Endothelial cell of umbilical vein (primary cell): Measurements from ENCODE around the gene HLX.

Experiments
- EZH2 ChIP-seq: IDR thresholded peaks from 2 replicates; pipeline ENCODE4 v1.6.1; 2012; ENCODE audit warnings: borderline replicate concordance, low read depth, mild to moderate bottlenecking, moderate library complexity, low read length, inconsistent platforms; ENCODE audit not compliant: severe bottlenecking
- TF ChIP-seq, protein P1 (sequence below), 2 donors: IDR thresholded peaks; 1 replicate in 1 of 2; 2 replicates in 1 of 2; pipeline ENCODE4 v1.5.1; 2011; ENCODE audit warnings: low read length in 2 of 2, mild to moderate bottlenecking in 2 of 2, moderate library complexity in 2 of 2, control low read depth in 1 of 2, inconsistent platforms in 1 of 2, low read depth in 1 of 2; ENCODE audit not compliant: insufficient read depth in 1 of 2; ENCODE audit errors: extremely low read depth in 1 of 2

DNA sequence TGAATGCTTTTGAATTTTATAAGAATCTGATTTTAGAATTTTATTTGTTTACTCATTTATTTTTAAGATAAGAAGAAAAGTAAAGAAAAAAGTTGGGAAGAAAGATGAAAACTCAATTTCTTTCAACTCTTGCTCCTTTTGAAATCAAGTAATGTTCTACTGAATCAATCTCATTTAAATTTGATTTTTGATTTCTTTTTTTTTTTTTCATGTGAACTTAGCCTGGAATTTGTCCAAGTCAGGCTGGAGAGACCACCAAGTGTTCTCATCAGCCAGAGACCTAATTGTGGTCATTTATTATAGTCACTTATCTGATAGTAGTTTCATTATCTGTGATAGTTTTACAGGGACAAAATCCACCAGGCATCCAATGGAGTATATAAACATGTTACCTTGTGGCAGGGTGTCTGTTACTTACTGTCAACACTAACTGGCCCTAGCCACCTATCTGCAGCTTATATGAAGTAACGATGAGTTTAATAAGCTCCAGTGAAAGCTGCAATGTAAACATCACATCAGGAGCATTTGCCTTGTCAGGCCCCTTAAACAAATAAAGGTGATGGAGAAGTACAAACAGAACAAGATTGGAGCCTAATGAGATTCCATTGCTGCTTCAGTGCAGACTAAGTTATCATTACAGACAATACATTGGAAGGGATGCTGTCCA lies 39.2 kb downstream of the HLX start:
- TF ChIP-seq, protein P1, sequence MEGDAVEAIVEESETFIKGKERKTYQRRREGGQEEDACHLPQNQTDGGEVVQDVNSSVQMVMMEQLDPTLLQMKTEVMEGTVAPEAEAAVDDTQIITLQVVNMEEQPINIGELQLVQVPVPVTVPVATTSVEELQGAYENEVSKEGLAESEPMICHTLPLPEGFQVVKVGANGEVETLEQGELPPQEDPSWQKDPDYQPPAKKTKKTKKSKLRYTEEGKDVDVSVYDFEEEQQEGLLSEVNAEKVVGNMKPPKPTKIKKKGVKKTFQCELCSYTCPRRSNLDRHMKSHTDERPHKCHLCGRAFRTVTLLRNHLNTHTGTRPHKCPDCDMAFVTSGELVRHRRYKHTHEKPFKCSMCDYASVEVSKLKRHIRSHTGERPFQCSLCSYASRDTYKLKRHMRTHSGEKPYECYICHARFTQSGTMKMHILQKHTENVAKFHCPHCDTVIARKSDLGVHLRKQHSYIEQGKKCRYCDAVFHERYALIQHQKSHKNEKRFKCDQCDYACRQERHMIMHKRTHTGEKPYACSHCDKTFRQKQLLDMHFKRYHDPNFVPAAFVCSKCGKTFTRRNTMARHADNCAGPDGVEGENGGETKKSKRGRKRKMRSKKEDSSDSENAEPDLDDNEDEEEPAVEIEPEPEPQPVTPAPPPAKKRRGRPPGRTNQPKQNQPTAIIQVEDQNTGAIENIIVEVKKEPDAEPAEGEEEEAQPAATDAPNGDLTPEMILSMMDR (IDR thresholded peaks at IDR 0.05; ENCODE audit: extremely low read depth in 1 of 2, insufficient read depth in 1 of 2, low read depth in 1 of 2, low read length in 2 of 2), result no peak
- TF ChIP-seq EZH2, result no peak
